ENCODE data around the gene PTPRD. TPM values are rescaled to one million over a fixed set of nuclear protein-coding genes. Genes with fewer than 3 reads are reported as not detected.

PTPRD gene
- total RNA-seq, 1 experiment from 2014 or later = 32.5 TPM

DNA sequence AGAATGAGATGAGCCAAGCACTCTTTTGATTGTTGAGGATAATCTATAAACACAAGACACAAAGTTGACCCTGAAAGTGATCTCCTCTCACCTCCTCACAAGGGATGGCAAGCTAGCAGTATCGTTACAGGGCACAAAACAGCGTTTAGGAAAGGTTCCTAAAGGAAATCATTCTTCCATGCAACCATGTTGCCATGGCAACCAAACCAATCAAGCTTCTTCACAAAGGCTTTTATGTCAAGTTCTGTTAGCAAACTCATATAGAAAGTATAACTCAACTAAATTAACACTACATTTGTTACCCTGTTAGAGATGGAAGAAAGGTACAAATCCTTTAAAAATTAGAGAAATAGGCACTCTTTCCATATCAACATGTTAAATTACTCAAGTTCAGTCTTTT is 1796.4 kb downstream of the PTPRD start:
- no peaks in the 10 kb centered on the region for H3K79me1 ChIP-seq (ENCODE audit: insufficient read depth, low read depth, low read length, poor library complexity, severe bottlenecking)
- no peak overlapping the region for H2BK12ac ChIP-seq (ENCODE audit: insufficient read length, low read depth, low read length)
- no peaks in the 10 kb centered on the region; the same call in 1 of the 2 replicates for H3K4me1 ChIP-seq (ENCODE audit: insufficient read depth, low read length)
- H3K4me2 ChIP-seq (ENCODE audit: insufficient read depth, insufficient read length, low read length) = no peak overlapping the region
- H3K4ac ChIP-seq (ENCODE audit: low read depth, low read length) = no peak overlapping the region
- H3K4me1 Mint-ChIP-seq = peaks cover 24 to 30% of the 10 kb centered on the region in 2 experiments
- H3K14ac ChIP-seq (ENCODE audit: insufficient read depth, low read length) = no peak overlapping the region
- no peak overlapping the region for H3K23ac ChIP-seq (ENCODE audit: insufficient read length, low read depth, low read length)
- H3K9me3 Mint-ChIP-seq = no peaks in the 10 kb centered on the region
- TF ChIP-seq, protein P1, sequence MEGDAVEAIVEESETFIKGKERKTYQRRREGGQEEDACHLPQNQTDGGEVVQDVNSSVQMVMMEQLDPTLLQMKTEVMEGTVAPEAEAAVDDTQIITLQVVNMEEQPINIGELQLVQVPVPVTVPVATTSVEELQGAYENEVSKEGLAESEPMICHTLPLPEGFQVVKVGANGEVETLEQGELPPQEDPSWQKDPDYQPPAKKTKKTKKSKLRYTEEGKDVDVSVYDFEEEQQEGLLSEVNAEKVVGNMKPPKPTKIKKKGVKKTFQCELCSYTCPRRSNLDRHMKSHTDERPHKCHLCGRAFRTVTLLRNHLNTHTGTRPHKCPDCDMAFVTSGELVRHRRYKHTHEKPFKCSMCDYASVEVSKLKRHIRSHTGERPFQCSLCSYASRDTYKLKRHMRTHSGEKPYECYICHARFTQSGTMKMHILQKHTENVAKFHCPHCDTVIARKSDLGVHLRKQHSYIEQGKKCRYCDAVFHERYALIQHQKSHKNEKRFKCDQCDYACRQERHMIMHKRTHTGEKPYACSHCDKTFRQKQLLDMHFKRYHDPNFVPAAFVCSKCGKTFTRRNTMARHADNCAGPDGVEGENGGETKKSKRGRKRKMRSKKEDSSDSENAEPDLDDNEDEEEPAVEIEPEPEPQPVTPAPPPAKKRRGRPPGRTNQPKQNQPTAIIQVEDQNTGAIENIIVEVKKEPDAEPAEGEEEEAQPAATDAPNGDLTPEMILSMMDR (conservative IDR thresholded peaks at IDR 0.05) = no peak
- H3K27ac ChIP-seq (ENCODE audit: insufficient read length, low read depth, low read length) = no peak overlapping the region
- no peak for DNase-seq
- H2AFZ ChIP-seq (ENCODE audit: low read length) = no peak overlapping the region
- no peak overlapping the region for H4K8ac ChIP-seq (replicated peaks; ENCODE audit: insufficient read length, low read depth, low read length)
- H2BK15ac ChIP-seq (ENCODE audit: low read depth, low read length) = no peak overlapping the region
- no peaks in the 10 kb centered on the region for H3K27me3 ChIP-seq (ENCODE audit: insufficient read depth, low read length)
- no peak overlapping the region for H2AK5ac ChIP-seq (ENCODE audit: insufficient read length, low read length)
- H3K27ac Mint-ChIP-seq = peak overlapping the region in 2 of 3 experiments; percentile 59 to 64; a peak in 4 of 7 replicates
- H3T11ph ChIP-seq (ENCODE audit: low read length) = no peak overlapping the region
- H2BK5ac ChIP-seq (ENCODE audit: insufficient read length, low read length) = no peak overlapping the region
- H3K36me3 Mint-ChIP-seq (ENCODE audit: insufficient read depth in 1 of 3, low read depth in 3 of 3) = no peaks in the 10 kb centered on the region
- no peak overlapping the region for H2BK20ac ChIP-seq (ENCODE audit: low read depth, low read length, poor library complexity, severe bottlenecking)
- H3K27me3 Mint-ChIP-seq (ENCODE audit: low read depth) = no peaks in the 10 kb centered on the region
- no peak overlapping the region for H3K56ac ChIP-seq (ENCODE audit: insufficient read length, low read depth, low read length)
- no peak overlapping the region for H4K5ac ChIP-seq (ENCODE audit: insufficient read length, low read depth, low read length)
- H3K9me3 ChIP-seq (ENCODE audit: control insufficient read depth, low read depth, low read length) = no peaks in the 10 kb centered on the region
- no peaks in the 10 kb centered on the region for H3K79me2 ChIP-seq (ENCODE audit: insufficient read depth, low read length)
- H2BK120ac ChIP-seq (ENCODE audit: low read depth, low read length, poor library complexity, severe bottlenecking) = no peak overlapping the region
- no peak overlapping the region for H3K18ac ChIP-seq (ENCODE audit: insufficient read length, low read depth, low read length)
- no peak overlapping the region for H3K9ac ChIP-seq (ENCODE audit: extremely low read depth, insufficient read length, low read length)
- WGBS (ENCODE audit: extremely low coverage, insufficient read length, low lambda C conversion rate) = no CpG with 5 or more reads among the region's 2 CpGs
- no peaks in the 10 kb centered on the region for H3K23me2 ChIP-seq (ENCODE audit: insufficient read length, low read depth, low read length, poor library complexity, severe bottlenecking)
- H3K4me3 Mint-ChIP-seq = no peak overlapping the region
- H4K91ac ChIP-seq (ENCODE audit: insufficient read length, low read depth, low read length) = no peak overlapping the region
- no peaks in the 10 kb centered on the region for H4K20me1 ChIP-seq (ENCODE audit: control insufficient read depth, insufficient read depth, insufficient read length)

All from H9 (cell line).